Activated CD4-positive, alpha-beta T cell treated with anti-CD3 and anti-CD28 coated beads, Interleukin-2, amount 10 ng/mL, durations not matched to agents 7 days and 5 days (primary cell): ENCODE measurements around the gene FASTKD3. TPM values are rescaled to one million over a fixed set of nuclear protein-coding genes. Genes with fewer than 3 reads are reported as not detected.
A peak's percentile ranks its signal among the peaks of the same experiment; 100 is the strongest.

Source experiments
- CTCF ChIA-PET: fragments of 350-600 bp; sonication (Branson Sonifier 250); formaldehyde crosslinking; loops from one replicate; lab custom pipeline; 2021; ENCODE audit warnings: antibody characterized with exemption; lab: Charles Lee
- POLR2A ChIA-PET: fragments of 350-600 bp; sonication (Branson Sonifier 250); formaldehyde crosslinking; loops from one replicate; lab custom pipeline; 2021; ENCODE audit warnings: antibody characterized with exemption; lab: Charles Lee
- DNase-seq: peaks from one replicate; pipeline ENCODE4 v3.0.0-alpha.2; 2020
- H3K27ac Mint-ChIP-seq: one replicate; pipeline ENCODE4 v1.8.0; 2021; ENCODE audit warnings: mild to moderate bottlenecking, moderate library complexity, mixed read lengths
- H3K27me3 Mint-ChIP-seq: one replicate; pipeline ENCODE4 v1.8.0; 2021; ENCODE audit warnings: mixed read lengths
- H3K36me3 Mint-ChIP-seq: one replicate; pipeline ENCODE4 v1.8.0; 2021; ENCODE audit warnings: low read depth, mixed read lengths
- H3K4me1 Mint-ChIP-seq: one replicate; pipeline ENCODE4 v1.8.0; 2021; ENCODE audit warnings: mixed read lengths
- H3K4me3 Mint-ChIP-seq: one replicate; pipeline ENCODE4 v1.8.0; 2021; ENCODE audit warnings: mild to moderate bottlenecking, moderate library complexity, mixed read lengths
- H3K9me3 Mint-ChIP-seq: one replicate; pipeline ENCODE4 v1.8.0; 2021; ENCODE audit warnings: mixed read lengths
- total RNA-seq, 2 experiments: library from RNA; stranded (reverse); gene quantifications; one replicate each; pipeline ENCODE4 v1.2.3, GENCODE V29; 2021

The FASTKD3 gene
- total RNA-seq, 2 experiments from 2014 or later, result 11.4 to 14.7 TPM

- ChIA-PET CTCF (no interaction called here), POLR2A (no interaction called here)
- no peaks in the 10 kb centered on the region for H3K9me3 Mint-ChIP-seq
- H3K4me1 Mint-ChIP-seq, result peaks cover 63% of the 10 kb centered on the region
- no peak for DNase-seq
- H3K27me3 Mint-ChIP-seq, result no peaks in the 10 kb centered on the region
- no peak overlapping the region for H3K4me3 Mint-ChIP-seq
- H3K36me3 Mint-ChIP-seq, result peaks cover 62% of the 10 kb centered on the region
- H3K27ac Mint-ChIP-seq, result no peak overlapping the region
These were observed 6.3 kb upstream of the FASTKD3 start for GRCh38 chr5:7875151-7875550.

- no peaks in the 10 kb centered on the region for H3K27me3 Mint-ChIP-seq
- H3K4me1 Mint-ChIP-seq, result peaks cover 67% of the 10 kb centered on the region
- ChIA-PET POLR2A (no interaction called here), CTCF (interaction anchor here (2.3 kb wide), 1 partner anchor 19 kb away, joined by 6 read pairs; no protein-coding TSS in a partner anchor)
- no peak overlapping the region for H3K27ac Mint-ChIP-seq
- H3K9me3 Mint-ChIP-seq, result no peaks in the 10 kb centered on the region
- no peak overlapping the region for H3K4me3 Mint-ChIP-seq
- DNase-seq, result no peak
- peaks cover 62% of the 10 kb centered on the region for H3K36me3 Mint-ChIP-seq
These were observed 5.8 kb upstream of the FASTKD3 start for GRCh38 chr5:7874639-7875038.

- H3K4me1 Mint-ChIP-seq, result peaks cover 64% of the 10 kb centered on the region
- H3K9me3 Mint-ChIP-seq, result no peaks in the 10 kb centered on the region
- ChIA-PET CTCF (interaction anchor here (0.6 to 2.3 kb wide), 6 partner anchors 8 to 25 kb away, joined by 3 to 10 read pairs (median 6); no protein-coding TSS in a partner anchor), POLR2A (no interaction called here)
- H3K36me3 Mint-ChIP-seq, result peaks cover 54% of the 10 kb centered on the region
- H3K4me3 Mint-ChIP-seq, result peak overlapping the region; percentile 42
- H3K27ac Mint-ChIP-seq, result peak overlapping the region; percentile 81
- H3K27me3 Mint-ChIP-seq, result no peaks in the 10 kb centered on the region
- DNase-seq, result peak; percentile 41
These were observed 4.4 kb upstream of the FASTKD3 start for GRCh38 chr5:7873216-7873615.

- DNase-seq, result no peak
- peaks cover 62% of the 10 kb centered on the region for H3K4me1 Mint-ChIP-seq
- POLR2A ChIA-PET, result no interaction called here
- peak overlapping the region; percentile 81 for H3K27ac Mint-ChIP-seq
- H3K4me3 Mint-ChIP-seq, result peak overlapping the region; percentile 42
- CTCF ChIA-PET, result interaction anchor here (1.0 to 2.3 kb wide), 5 partner anchors 9 to 17 kb away, joined by 3 to 10 read pairs (median 6); no protein-coding TSS in a partner anchor
- no peaks in the 10 kb centered on the region for H3K9me3 Mint-ChIP-seq
- peaks cover 49% of the 10 kb centered on the region for H3K36me3 Mint-ChIP-seq
- no peaks in the 10 kb centered on the region for H3K27me3 Mint-ChIP-seq
These were observed 3.8 kb upstream of the FASTKD3 start for GRCh38 chr5:7872517-7873130.

GRCh38 chr5:7871653-7872052, 2.8 kb upstream of the FASTKD3 start:
- no peak for DNase-seq
- POLR2A ChIA-PET, result no interaction called here

GRCh38 chr5:7869474-7870136, 774 bp upstream of the FASTKD3 start:
- H3K4me1 Mint-ChIP-seq, result peaks cover 71% of the 10 kb centered on the region
- no peaks in the 10 kb centered on the region for H3K9me3 Mint-ChIP-seq
- CTCF ChIA-PET, result interaction anchor here (0.6 to 2.0 kb wide), 4 partner anchors 12 to 1085 kb away, joined by 3 to 6 read pairs (median 4); no protein-coding TSS in a partner anchor
- peak overlapping the region; percentile 89 for H3K27ac Mint-ChIP-seq
- peaks cover 43% of the 10 kb centered on the region for H3K36me3 Mint-ChIP-seq
- POLR2A ChIA-PET, result interaction anchor here (1.2 kb wide), 1 partner anchor 11 kb away, joined by 9 read pairs; no protein-coding TSS in a partner anchor
- DNase-seq, result no peak
- H3K4me3 Mint-ChIP-seq, result peak overlapping the region; percentile 94
- no peaks in the 10 kb centered on the region for H3K27me3 Mint-ChIP-seq

More at GRCh38 chr5:7871653-7872052, 2.8 kb upstream of the FASTKD3 start:
- Mint-ChIP-seq H3K27me3 (no peaks in the 10 kb centered on the region), H3K4me3 (peak overlapping the region; percentile 1), H3K4me1 (peaks cover 69% of the 10 kb centered on the region), H3K9me3 (no peaks in the 10 kb centered on the region), H3K27ac (peak overlapping the region; percentile 51), H3K36me3 (peaks cover 51% of the 10 kb centered on the region)
- CTCF ChIA-PET, result interaction anchor here (1.4 to 2.2 kb wide), 3 partner anchors 10 to 14 kb away, joined by 6 to 10 read pairs (median 7); no protein-coding TSS in a partner anchor

- Mint-ChIP-seq H3K4me1 (peaks cover 67% of the 10 kb centered on the region), H3K9me3 (no peaks in the 10 kb centered on the region), H3K27ac (peak overlapping the region; percentile 93), H3K4me3 (peak overlapping the region; percentile 94), H3K27me3 (no peaks in the 10 kb centered on the region), H3K36me3 (peaks cover 44% of the 10 kb centered on the region)
- no peak for DNase-seq
- CTCF ChIA-PET, result interaction anchor here (1.2 to 2.0 kb wide), 4 partner anchors 10 to 14 kb away, joined by 4 to 6 read pairs (median 4); no protein-coding TSS in a partner anchor
- POLR2A ChIA-PET, result interaction anchor here (1.2 kb wide), 1 partner anchor 10 kb away, joined by 9 read pairs; no protein-coding TSS in a partner anchor
These were observed 431 bp downstream of the FASTKD3 start for GRCh38 chr5:7868427-7868772.

GRCh38 chr5:7867260-7867659, 1.6 kb downstream of the FASTKD3 start:
- no peak overlapping the region for H3K27ac Mint-ChIP-seq
- H3K36me3 Mint-ChIP-seq, result peaks cover 41% of the 10 kb centered on the region
- no peak for DNase-seq
- no peaks in the 10 kb centered on the region for H3K27me3 Mint-ChIP-seq
- H3K4me3 Mint-ChIP-seq, result peak overlapping the region; percentile 94
- H3K4me1 Mint-ChIP-seq, result peaks cover 56% of the 10 kb centered on the region
- ChIA-PET POLR2A (no interaction called here), CTCF (interaction anchor here (1.2 to 1.4 kb wide), 2 partner anchors 9 to 12 kb away, joined by 4 read pairs; no protein-coding TSS in a partner anchor)
- no peaks in the 10 kb centered on the region for H3K9me3 Mint-ChIP-seq

GRCh38 chr5:7866196-7866595, 2.6 kb downstream of the FASTKD3 start:
- peaks cover 46% of the 10 kb centered on the region for H3K4me1 Mint-ChIP-seq
- no peak for DNase-seq
- H3K27me3 Mint-ChIP-seq, result no peaks in the 10 kb centered on the region
- H3K27ac Mint-ChIP-seq, result no peak overlapping the region
- ChIA-PET CTCF (no interaction called here), POLR2A (no interaction called here)
- no peak overlapping the region for H3K4me3 Mint-ChIP-seq
- H3K36me3 Mint-ChIP-seq, result peaks cover 40% of the 10 kb centered on the region
- H3K9me3 Mint-ChIP-seq, result no peaks in the 10 kb centered on the region

GRCh38 chr5:7857926-7858632, 10.8 kb downstream of the FASTKD3 start:
- POLR2A ChIA-PET, result interaction anchor here (1.3 kb wide), 1 partner anchor 11 kb away, joined by 9 read pairs; the partner anchor contains the start of genes FASTKD3 and MTRR
- H3K27ac Mint-ChIP-seq, result peak overlapping the region; percentile 84

GRCh38 chr5:7857361-7857760, 11.5 kb downstream of the FASTKD3 start:
- POLR2A ChIA-PET, result interaction anchor here (1.3 kb wide), 1 partner anchor 11 kb away, joined by 9 read pairs; the partner anchor contains the start of genes FASTKD3 and MTRR
- Mint-ChIP-seq H3K36me3 (peaks cover 22% of the 10 kb centered on the region), H3K4me1 (peaks cover 25% of the 10 kb centered on the region), H3K9me3 (peaks cover 2% of the 10 kb centered on the region), H3K27ac (peak overlapping the region; percentile 84), H3K4me3 (no peak overlapping the region), H3K27me3 (peaks cover 2% of the 10 kb centered on the region)
- no peak for DNase-seq
- CTCF ChIA-PET, result interaction anchor here (0.8 to 1.7 kb wide), 6 partner anchors 10 to 30 kb away, joined by 3 to 10 read pairs (median 4); no protein-coding TSS in a partner anchor

More at GRCh38 chr5:7857926-7858632, 10.8 kb downstream of the FASTKD3 start:
- CTCF ChIA-PET, result interaction anchor here (0.8 to 1.7 kb wide), 6 partner anchors 10 to 30 kb away, joined by 3 to 10 read pairs (median 4); partner anchors contain the start of genes FASTKD3 and MTRR
- Mint-ChIP-seq H3K36me3 (peaks cover 24% of the 10 kb centered on the region), H3K27me3 (peaks cover 2% of the 10 kb centered on the region), H3K4me1 (peaks cover 21% of the 10 kb centered on the region), H3K4me3 (no peak overlapping the region), H3K9me3 (peaks cover 2% of the 10 kb centered on the region)
- DNase-seq, result no peak

GRCh38 chr5:7856855-7857254, 12.0 kb downstream of the FASTKD3 start:
- ChIA-PET CTCF (interaction anchor here (0.8 to 1.5 kb wide), 3 partner anchors 13 to 25 kb away, joined by 3 to 6 read pairs (median 3); no protein-coding TSS in a partner anchor), POLR2A (no interaction called here)
- H3K4me1 Mint-ChIP-seq, result peaks cover 30% of the 10 kb centered on the region
- DNase-seq, result peak; percentile 66
- H3K4me3 Mint-ChIP-seq, result no peak overlapping the region
- H3K9me3 Mint-ChIP-seq, result peaks cover 2% of the 10 kb centered on the region
- H3K36me3 Mint-ChIP-seq, result peaks cover 20% of the 10 kb centered on the region
- peaks cover 2% of the 10 kb centered on the region for H3K27me3 Mint-ChIP-seq
- no peak overlapping the region for H3K27ac Mint-ChIP-seq
